GM15510 (cell line): ENCODE results near the gene NLRX1.

Source experiments
- POLR2A ChIP-seq: IDR thresholded peaks from 3 replicates; pipeline ENCODE4 v1.6.1; 2011; ENCODE audit warnings: borderline replicate concordance; ENCODE audit not compliant: insufficient read length; ENCODE audit errors: extremely low read depth

Gene NLRX1

GRCh38 chr11:119190531-119190930, 22.0 kb downstream of the NLRX1 start:
- TF ChIP-seq POLR2A, result no peak

DNA sequence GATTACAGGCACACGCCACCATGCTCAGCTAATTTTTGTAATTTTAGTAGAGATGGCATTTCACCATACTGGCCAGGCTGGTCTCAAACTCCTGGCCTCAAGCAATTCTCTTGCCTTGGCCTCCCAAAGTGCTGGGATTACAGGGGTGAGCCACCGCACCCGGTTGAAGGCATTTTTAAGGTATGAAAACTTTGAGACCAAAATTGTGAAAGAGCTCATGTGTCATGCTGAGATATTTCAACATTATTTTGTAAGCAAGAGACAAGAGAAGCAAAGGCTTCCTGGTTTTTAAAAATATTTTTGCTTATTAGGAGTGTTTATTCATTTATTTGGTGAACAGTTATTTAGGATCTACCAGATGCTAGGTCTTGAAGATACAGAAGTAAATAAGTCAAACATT, 23.6 kb downstream of the NLRX1 start:
- TF ChIP-seq POLR2A, result no peak

GRCh38 chr11:119193001-119193400, 24.5 kb downstream of the NLRX1 start:
- TF ChIP-seq POLR2A, result no peak

DNA sequence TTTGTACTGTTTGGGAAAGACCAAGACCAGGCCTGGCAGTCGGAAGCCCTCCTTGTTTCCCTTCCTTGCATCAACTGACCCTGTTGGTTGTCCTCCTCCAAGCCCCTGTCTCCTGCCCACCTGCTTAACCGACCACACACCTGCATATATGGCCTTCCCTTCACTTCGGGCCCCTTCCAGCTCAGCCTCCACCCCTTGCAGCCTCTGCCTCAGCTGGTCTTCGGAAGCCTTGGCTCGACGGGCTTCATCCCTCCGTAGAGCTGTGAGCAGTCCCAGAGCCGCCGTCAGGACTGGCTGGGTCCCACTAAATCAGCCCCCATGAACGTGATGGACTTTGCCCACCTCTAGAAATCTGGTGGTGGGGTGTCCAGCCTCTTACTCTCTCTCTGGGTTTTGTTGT, 25.1 kb downstream of the NLRX1 start:
- no peak for TF ChIP-seq POLR2A

DNA sequence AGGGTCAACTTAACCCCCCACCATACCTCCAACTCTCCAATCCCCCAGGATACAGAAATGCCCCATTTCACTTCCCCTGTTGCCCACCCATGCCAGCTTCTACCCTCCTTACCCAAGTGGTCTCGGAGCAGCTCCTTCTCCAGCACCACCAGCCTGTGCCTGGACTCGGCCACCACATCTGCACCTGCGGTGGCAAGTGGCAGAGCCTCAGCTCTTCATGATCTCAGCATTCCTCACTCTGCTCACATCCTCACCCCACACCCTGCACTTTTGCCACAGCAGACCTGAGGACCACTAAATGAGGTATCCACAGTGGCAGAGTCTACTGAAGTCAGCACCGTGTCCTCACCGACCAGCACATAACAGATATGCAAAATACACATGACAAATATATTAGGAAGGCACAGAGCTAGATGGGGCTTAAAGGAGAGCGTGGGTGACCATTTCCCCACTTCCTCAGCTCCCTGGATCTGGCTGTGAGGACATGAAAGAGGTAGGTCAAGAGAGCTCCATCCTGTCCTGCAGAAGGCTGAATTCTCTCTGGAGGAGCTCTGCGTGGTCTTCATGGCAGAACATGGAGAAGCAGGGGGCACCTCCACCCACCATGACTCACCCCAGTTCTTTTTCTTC, 26.4 kb downstream of the NLRX1 start:
- TF ChIP-seq POLR2A, result no peak

DNA sequence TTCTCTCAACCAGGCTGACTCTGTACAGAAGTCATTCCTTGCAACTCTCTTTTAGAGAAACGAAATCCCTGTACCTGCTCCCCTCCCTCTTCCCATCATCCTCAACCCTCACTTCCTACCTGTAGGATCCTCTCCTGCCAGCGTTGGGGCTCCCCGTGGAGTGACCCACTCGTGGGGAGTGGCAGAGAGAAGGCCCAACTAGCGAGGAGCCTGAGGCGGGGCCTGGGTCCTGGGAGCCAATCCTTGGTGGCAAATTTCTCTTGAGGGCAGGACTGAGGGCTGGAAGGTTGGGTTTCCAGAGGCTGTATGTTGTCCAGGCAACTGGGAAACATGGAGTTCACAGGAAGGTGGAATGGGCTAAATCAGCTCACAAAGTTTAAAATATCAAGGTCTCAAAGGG, 27.2 kb downstream of the NLRX1 start:
- TF ChIP-seq POLR2A, result no peak

- TF ChIP-seq POLR2A, result no peak
Observed at GRCh38 chr11:119196833-119197483, 28.4 kb downstream of the NLRX1 start.

DNA sequence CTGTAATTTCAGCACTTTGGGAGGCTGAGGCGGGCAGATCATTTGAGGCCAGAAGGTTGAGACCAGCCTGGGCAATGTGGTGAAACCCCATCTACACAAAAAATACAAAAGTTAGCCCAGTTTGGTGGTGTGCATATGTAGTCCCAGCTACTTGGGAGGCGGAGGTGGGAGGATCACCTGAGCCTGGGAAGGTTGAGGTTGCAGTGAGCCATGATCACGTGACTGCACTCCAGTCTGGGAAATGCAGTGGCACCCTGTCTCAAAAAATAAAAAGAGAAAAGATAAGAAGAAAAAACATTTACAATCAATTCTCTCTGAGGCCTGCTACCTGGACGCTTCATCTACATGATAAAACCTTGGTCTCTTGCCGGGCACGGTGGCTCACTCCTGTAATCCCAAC, 30.4 kb downstream of the NLRX1 start:
- no peak for TF ChIP-seq POLR2A

DNA sequence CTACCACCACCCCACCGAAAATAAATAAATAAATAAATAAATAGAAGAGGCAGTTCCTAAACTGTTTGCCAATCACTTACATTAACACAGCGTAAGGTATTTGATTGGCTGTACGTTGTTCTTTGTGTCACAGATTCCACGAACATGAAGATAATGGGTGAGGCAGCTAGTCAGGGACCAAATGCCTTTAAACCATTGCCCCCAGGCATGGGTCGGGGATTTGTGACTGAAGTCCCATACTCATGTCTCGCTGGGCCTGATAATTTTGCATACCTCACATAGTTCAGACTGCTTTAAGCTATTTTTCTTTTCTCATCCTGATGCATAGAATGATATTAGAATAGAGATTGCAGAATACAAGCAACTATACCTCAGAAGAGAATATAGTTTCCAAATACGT, 34.0 kb downstream of the NLRX1 start:
- TF ChIP-seq POLR2A, result no peak

DNA sequence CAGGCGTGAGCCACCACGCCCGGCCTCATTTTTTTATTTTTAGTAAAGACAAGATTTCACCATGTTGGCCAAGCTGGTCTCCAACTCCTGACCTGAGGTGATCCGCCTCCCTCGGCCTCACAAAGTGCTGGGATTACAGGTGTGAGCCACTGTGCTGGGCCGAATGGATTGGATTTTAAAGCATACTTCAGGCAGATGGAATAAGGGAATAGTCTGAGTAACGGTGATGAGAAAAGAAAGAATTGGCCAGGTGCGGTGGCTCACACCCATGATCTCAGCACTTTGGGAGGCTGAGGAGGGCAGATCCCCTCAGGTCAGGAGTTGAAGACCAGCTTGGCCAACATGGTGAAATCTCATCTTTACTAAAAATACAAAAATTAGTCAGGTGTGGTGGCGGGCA, 35.5 kb downstream of the NLRX1 start:
- TF ChIP-seq POLR2A, result no peak

GRCh38 chr11:119205080-119205479, 36.6 kb downstream of the NLRX1 start:
- TF ChIP-seq POLR2A, result no peak

- TF ChIP-seq POLR2A, result peak; percentile 51
Observed at GRCh38 chr11:119205574-119206510, 37.3 kb downstream of the NLRX1 start, which contains the start of gene CBL. TSS of gene CBL (plus strand) at chr11:119206339. CDS start at chr11:119206418, 79 bp downstream.

DNA sequence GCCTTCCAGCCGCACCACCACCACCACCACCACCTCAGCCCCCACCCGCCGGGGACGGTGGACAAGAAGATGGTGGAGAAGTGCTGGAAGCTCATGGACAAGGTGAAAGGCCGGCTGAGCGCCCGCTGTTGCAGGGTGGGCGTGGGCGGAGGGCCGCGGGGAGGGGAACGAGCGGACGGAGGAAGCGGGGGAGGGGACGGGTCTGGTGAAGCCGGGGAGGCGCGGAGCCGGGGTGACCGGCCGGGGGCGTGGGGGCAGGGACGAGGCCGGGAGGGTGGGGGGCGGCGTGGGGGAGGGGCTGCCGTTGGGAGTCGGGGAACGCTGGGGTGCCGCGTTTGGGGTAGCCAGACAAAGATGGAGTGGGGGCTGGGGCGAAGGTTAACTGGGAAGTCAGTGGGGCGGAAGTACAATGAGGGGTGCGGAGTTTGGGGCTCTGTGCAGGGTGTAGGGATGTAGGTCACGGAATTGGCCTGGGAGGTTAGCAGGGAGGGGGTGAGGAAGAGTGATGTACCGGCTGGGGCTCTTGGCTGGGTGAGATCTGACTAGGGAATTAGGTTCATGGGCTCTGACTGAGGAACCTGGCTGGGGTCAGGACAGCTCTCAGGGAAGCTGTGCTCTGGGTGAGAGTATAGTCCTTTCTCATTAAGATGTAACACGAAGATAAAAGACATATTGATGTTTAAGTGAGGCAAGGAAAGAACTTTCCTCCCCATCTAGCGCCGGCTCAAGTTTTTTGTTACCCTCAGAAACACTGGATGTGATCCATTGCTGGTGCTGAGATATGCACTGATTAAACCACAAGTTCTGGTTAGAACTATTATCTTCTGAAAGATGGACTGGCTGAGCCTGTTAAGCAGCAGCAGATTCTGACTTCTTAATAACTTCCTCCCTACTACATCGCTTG, 38.2 kb downstream of the NLRX1 start:
- no peak for TF ChIP-seq POLR2A

DNA sequence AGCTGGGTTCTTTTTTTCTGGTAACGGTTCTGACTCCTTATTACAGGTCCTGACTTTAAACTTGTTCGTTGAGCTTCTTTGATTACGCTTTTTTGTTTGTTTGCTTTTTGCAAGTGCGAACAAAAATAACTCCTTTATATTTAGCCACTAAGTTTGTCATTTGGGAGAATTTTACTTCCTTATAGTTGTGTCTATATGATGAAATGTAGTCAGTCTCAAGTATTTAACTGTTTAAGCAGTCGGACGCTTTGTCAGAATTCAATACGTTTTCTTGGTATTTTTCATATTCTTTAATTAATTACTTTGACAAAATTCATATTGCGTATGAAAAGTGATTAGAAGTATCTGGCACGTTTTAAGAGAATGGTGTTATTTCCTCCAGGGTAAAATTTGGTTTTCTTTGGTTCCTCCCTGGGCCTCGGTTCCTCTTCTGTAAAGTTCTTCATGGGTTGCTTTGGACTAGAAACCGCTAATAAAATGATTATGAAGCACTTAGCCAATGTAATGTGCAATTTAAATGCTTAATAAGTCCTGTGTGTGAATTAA, 39.0 kb downstream of the NLRX1 start:
- TF ChIP-seq POLR2A, result no peak

DNA sequence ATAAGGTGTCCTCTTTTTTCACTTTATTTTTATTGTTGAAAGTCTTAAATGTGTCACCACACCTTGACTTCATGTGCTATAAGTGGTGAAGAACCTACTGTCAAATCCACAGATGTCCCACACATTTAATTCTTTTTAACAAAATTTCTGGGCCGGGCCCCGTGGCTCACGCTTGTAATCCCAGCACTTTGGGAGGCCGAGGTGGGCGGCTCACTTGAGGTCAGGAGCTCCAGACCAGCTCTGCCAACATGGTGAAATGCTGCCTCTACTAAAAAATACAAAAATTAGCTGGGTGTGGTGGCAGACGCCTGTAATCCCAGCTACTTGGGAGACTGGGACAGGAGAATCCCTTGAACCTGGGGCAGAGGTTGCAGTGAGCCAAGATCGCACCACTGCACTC, 40.7 kb downstream of the NLRX1 start:
- TF ChIP-seq POLR2A, result no peak

- no peak for TF ChIP-seq POLR2A
Observed at GRCh38 chr11:119210050-119210449, 41.5 kb downstream of the NLRX1 start.
